Measurements from ENCODE around the gene PTPRN2.
"Not testable (repeated sequence)": the region's sequence is repeated elsewhere in the genome, so short reads cannot be mapped to it uniquely, and the experiment has no call there.

PTPRN2 gene

GRCh38 chr7:157862731-157863130, 724.9 kb downstream of the PTPRN2 start:
- no peak for DNase-seq (ENCODE audit: low read depth)

GRCh38 chr7:157861551-157861950, 726.1 kb downstream of the PTPRN2 start:
- DNase-seq (ENCODE audit: low read depth), result no peak

- DNase-seq (ENCODE audit: low read depth), result no peak
These were observed 726.6 kb downstream of the PTPRN2 start for GRCh38 chr7:157861031-157861491.

- DNase-seq (ENCODE audit: low read depth), result no peak
These were observed 727.2 kb downstream of the PTPRN2 start for GRCh38 chr7:157860406-157860805.

- no peak for DNase-seq (ENCODE audit: low read depth)
These were observed 727.7 kb downstream of the PTPRN2 start for GRCh38 chr7:157859915-157860314.

- DNase-seq (ENCODE audit: low read depth), result no peak
These were observed 730.0 kb downstream of the PTPRN2 start for GRCh38 chr7:157857578-157858075.

GRCh38 chr7:157856873-157857577, 730.6 kb downstream of the PTPRN2 start:
- no peak for DNase-seq (ENCODE audit: low read depth)

GRCh38 chr7:157855452-157856213, 732.0 kb downstream of the PTPRN2 start:
- DNase-seq (ENCODE audit: low read depth), result no peak

GRCh38 chr7:157855016-157855415, 732.6 kb downstream of the PTPRN2 start:
- no peak for DNase-seq (ENCODE audit: low read depth)

GRCh38 chr7:157854066-157854891, 733.3 kb downstream of the PTPRN2 start:
- DNase-seq (ENCODE audit: low read depth), result no peak

GRCh38 chr7:157853789-157854065, 733.9 kb downstream of the PTPRN2 start:
- DNase-seq (ENCODE audit: low read depth), result no peak

GRCh38 chr7:157853076-157853788, 734.4 kb downstream of the PTPRN2 start:
- DNase-seq (ENCODE audit: low read depth), result no peak

GRCh38 chr7:157851501-157852067, 736.0 kb downstream of the PTPRN2 start:
- peak; percentile 50 for DNase-seq (ENCODE audit: low read depth)

- DNase-seq (ENCODE audit: low read depth), result no peak
These were observed 736.9 kb downstream of the PTPRN2 start for GRCh38 chr7:157850481-157851444.

GRCh38 chr7:157849726-157850125, 737.9 kb downstream of the PTPRN2 start:
- no peak for DNase-seq (ENCODE audit: low read depth)

- DNase-seq (ENCODE audit: low read depth), result no peak
These were observed 738.4 kb downstream of the PTPRN2 start for GRCh38 chr7:157849341-157849596.

- DNase-seq (ENCODE audit: low read depth), result no peak
These were observed 738.9 kb downstream of the PTPRN2 start for GRCh38 chr7:157848508-157849340.

GRCh38 chr7:157847756-157848487, 739.7 kb downstream of the PTPRN2 start:
- not testable (repeated sequence) for DNase-seq (ENCODE audit: low read depth)

- not testable (repeated sequence) for DNase-seq (ENCODE audit: low read depth)
These were observed 740.9 kb downstream of the PTPRN2 start for GRCh38 chr7:157846746-157847145.
